ENCODE data around the gene IFT122.
"Not testable (repeated sequence)": the region's sequence is repeated elsewhere in the genome, so short reads cannot be mapped to it uniquely, and the experiment has no call there.

The IFT122 gene

DNA sequence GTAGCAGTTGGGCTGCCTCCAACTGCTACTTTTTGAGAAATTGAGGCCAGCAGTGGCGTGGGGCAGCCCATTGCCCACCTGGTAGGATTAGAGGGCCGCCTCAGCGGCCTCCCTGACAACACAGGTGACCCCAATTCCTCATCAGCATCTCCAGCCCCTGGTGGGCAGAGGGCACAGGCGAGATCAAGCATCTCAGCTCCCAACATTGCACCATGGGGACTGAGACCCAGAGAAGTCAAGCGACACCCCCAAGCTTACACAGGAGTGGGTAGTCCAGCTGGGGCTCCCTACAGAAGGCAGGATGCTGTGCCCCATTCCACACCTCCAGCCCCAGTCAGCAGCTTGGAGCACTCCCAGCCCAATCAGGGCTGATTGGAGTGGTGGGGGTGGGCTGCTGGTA, 102.7 kb downstream of the IFT122 start:
- DNase-seq = no peak

DNA sequence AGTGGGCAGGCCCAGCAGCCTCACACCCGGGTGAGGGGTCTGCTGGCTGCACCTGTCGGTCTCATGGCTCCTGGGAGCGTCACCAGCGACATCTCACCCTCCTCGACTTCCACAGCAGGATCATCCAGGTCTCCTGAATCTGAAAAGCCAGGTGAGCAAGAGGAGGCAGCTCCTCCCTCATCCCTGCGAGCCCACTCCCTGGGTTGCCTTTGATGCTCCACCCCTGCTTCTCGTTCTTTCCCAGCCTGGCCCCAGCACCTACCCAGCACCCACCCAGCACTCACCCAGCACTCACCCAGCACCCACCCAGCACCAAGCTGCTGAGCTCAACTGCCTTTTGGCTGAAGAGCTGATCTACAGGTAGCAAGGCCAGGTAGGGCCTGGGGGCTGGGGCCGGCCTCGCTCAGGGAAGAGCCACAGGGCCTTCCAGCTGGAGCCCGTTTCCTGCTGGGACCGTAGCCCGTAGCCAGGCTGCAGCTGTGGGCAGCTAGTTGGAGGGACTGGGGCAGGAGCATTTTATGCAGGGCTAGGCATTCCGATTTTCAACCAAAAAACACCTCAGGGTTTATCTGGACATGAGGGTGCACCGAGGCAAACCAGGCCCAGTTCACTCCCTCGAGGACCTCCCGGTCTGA, 103.2 kb downstream of the IFT122 start, which contains the start of gene H1-8:
Gene H1-8, plus strand, starts transcription at position 20 of the 635 bp plus-strand sequence. Its CDS starts 44 bp downstream, at position 64.
- DNase-seq = no peak

DNA sequence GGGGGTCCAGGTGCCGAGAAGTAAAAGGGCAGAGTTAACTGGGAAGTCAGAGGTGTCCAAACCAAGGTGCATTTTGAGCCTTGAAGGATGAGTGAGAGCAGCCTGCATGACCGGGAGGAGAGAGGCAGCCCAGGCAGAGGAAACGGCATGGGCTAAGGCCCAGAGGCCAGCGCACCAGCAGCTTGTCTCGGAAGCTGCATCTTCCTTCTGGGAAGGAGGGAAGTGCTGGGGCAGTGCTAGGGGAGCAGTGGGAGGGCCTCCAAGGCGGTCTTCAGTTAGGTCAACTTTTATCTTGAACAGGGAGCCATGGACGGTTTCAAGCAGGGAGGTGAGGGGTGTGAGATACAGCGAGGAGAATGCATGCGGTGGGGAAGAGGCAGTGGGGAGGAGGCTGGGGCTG, 104.0 kb downstream of the IFT122 start:
- no peak for DNase-seq

DNA sequence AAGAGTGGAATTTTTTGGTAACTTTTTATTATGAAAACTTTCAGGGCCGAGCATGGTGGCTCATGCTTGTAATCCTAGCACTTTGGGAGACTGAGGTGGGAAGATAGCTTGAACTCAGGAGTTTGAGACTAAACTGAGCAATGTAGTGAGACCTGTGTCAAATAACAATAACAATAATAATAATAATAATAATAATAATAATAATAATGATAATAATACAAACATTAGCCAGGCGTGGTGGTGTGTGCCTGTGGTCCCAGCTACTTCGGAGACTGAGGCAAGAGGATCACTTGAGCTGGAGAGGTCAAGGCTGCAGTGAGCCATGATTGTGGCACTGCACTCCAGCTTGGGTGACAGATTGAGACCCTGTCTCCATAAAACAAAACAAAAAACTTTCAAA, 105.9 kb downstream of the IFT122 start:
- not testable (repeated sequence) for DNase-seq

DNA sequence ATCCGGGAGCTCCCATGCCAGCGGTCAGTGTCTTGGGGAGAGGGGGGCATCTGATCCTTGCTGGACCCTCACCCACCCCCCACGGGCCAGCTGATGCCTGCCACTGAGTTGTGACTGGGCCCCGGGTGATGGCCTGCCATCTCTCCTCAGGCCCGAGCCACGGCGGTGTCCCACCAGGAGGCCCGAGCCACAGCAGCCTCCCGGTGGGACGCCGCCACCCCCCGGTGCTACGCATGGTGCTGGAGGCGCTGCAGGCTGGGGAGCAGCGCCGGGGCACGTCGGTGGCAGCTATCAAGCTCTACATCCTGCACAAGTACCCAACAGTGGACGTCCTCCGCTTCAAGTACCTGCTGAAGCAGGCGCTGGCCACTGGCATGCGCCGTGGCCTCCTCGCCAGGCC, 107.2 kb downstream of the IFT122 start:
- no peak for DNase-seq

DNA sequence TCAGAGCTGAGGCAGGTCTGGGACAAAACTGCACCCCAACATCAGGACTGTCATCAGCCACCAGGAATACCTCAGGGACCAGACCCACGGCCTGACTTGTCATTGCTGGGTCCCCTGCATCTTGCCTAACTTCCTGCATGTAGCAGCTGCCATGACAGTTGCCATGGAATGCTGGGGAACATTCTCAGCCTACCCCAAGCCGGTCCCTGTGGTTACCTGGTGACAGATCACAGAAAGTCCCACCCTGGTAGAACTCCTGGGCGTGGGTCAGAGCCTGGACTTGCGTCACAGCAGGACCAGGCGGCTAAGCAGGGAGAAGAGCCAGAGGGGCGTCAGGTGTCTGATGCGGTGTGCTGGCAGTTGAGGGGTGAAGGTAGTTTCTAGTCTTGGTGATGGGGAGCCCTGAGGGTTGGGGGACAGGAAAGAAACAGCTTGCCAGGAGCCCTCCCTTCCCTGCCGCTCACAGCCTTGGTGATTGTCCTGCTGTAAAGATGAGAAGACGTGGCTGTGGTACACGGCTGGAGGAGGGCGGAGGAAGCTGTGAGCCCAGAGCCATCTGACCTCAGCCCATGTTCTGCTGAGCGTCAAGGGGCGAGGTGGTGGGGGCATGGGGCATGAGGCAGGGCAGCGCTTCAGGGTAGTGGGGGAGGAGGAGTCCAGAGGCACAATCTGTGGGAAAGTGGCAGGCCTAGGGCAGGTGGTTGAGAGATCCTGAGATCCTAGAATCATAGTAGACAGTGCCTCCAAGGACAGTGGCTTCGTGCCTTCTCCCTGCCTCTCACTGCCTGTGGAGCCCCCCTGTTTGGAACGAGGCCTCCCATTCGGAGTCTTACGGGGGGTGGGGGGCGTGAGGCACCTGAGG, 108.3 kb downstream of the IFT122 start:
- DNase-seq = no peak

DNA sequence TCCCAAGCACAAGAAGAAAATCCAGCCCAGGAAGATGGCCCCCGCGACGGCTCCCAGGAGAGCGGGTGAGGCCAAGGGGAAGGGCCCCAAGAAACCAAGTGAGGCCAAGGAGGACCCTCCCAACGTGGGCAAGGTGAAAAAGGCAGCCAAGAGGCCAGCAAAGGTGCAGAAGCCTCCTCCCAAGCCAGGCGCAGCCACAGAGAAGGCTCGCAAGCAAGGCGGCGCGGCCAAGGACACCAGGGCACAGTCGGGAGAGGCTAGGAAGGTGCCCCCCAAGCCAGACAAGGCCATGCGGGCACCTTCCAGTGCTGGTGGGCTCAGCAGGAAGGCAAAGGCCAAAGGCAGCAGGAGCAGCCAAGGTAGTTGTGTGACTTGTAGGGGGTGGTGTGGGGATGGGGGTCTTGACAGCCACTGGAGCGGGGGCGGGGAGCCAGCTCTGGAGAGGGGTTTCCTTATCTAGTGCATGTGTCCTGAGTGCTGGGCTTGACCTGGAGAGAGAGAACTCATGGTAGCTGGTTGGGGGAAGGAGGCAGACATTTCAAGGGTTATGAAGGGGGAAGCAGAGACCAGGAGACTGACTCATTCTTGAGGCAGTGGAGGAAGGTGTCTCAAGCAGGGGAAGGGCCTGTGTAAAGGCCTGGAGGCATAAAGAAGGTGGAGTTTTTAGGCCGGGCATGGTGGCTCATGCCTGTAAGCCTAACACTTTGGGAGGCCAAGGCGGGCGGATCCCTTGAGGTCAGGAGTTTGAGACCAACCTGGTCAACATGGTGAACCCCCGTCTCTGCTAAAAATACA, 109.2 kb downstream of the IFT122 start:
- DNase-seq = no peak

DNA sequence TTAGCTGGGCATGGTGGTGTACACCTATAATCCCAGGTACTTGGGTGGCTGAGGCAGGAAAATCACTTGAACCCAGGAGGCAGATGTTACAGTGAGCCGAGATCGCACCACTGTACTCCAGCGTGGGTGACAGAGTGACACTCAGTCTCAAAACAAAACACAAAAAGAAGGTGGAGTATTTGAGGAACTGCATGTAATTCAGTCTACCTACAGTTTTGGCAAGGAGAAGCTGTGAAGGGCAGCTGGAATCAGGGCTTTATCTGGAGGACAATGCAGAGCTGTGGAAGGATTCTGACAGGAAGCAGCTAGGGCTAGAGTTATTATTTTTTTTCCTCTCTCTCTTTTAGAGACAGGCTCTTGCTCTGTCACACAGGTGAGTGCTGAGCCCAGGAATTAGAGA, 109.8 kb downstream of the IFT122 start:
- no peak for DNase-seq

DNA sequence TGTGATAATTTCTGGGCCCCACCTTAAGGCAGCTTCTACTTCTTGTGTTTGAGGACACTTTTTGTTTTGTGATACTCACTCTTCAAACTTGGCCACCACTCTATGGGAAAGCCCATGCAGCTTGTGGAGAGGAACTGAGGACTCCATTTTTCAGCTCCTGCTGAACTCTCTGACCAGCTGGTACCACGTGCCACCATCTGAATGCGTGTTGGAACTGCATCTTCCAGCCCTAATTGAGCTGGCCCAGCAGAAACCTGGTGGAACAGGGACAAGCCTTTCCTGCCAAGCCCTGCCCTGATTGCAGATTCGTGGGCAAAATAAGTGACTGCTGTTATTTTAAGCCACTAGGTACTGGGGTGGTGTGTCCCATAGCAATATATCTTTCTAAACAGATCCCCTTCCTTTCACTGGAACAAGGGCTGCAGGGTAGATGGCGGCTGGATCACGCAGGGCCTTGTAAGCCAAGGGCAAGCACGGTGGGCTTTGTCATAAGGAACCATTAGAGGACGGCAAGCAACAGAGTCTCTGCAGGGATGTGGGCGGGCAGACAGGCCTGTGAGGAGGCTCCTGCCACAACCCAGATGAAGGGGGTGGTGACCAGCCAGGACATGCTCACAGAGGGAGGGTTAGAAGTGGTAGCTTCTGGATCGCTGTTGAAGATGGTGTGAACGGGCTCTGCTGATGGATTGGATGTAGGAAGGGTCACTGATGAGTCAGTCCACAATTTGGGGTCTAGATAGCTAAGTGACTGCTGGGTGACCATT, 112.4 kb downstream of the IFT122 start:
- no peak for DNase-seq

DNA sequence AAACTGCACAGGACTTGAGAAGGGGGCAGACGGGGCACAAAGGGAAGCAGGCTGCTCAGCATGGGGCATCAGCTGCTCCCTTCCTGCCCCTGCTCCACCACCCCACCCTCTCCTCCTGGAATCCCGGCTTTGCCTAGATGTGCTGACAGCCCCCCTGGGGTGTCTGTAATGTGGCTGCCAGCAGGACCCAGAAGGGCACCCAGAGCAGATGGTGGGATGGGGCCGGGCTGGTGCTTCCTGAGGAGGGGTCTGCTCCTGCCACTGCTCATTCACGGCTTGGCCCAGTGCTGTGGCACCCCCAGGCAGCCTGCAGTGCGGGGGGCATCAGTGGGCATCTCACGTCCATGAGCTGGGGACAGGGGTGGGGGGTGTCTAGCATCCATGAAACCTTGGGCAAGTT, 113.1 kb downstream of the IFT122 start:
- peak; percentile 20 for DNase-seq

DNA sequence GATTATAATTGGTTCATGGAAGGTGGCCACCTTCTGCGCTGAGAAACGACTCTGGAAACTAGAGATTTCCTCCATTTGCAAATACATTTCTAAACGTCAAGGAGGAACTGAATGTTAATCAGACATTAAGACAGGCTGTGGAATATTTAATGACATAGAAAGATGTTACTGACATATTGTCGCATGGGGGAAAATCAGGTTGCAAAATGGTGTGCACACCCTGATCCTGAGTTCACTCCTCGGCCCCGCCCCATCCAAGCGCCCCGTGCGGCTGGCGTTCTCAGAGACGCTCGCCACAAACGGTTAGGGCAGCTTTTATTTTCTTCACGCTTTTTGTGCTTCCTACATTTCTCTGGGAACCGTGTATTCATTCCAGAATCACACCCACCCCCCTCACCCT, 113.7 kb downstream of the IFT122 start:
- no peak for DNase-seq

DNA sequence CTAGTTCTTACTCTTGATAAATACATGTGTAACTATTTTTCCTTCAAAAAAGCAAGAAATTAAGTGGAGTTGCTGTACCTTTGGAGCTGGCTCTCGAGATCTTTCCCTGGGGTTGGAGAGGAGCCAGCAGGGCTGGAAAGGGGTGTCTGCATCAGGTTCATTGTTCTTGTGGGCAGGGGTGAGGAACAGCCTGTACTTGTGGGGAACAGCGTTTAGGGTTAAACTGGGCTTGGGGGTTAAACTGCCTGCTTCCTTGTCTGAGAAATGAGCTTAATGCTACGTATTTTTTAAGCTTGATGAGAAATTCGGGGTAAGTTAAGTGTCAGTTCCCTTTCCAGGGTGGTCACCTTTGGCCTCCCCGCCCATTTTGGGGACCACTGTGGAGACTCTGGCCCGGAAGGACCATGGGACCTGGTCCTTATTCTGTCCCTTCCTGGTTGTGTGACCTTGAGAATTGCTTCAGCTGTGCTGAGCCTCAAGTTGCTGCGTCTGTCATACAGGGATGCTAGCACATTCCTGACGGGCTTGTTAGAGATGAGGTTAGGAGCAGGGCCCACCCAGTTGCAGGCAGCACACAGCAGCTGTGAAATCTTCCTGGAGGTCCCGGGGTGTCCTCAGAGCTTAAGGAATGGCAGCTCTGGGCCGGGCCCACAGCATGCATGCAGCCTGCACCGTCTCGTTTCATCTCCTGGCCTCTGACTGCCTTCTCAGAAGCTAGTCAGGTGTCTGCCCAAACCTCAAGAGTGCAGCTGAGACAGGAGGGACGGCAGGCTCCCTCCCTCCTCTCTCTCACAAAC, 114.5 kb downstream of the IFT122 start:
- no peak for DNase-seq

DNA sequence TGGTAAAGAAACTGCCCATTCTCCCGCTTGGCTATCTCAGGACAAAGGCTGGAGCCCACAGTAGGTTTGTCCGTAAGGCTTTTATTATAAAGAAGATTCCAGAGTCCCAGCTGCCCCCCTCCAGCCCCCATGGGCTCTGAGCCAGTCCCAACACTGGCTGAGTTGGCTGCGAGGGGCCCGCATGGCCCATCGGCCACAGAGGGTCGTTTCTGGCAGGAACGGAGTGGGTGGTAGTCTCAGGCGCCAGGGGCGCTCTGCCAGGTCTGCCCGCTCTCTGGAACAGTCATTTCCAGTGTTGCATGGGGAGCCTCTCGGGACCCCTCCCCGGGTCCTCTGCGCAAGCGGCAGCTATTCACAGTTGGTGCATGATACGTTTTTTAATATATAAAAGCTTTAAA, 115.1 kb downstream of the IFT122 start:
- DNase-seq = no peak

DNA sequence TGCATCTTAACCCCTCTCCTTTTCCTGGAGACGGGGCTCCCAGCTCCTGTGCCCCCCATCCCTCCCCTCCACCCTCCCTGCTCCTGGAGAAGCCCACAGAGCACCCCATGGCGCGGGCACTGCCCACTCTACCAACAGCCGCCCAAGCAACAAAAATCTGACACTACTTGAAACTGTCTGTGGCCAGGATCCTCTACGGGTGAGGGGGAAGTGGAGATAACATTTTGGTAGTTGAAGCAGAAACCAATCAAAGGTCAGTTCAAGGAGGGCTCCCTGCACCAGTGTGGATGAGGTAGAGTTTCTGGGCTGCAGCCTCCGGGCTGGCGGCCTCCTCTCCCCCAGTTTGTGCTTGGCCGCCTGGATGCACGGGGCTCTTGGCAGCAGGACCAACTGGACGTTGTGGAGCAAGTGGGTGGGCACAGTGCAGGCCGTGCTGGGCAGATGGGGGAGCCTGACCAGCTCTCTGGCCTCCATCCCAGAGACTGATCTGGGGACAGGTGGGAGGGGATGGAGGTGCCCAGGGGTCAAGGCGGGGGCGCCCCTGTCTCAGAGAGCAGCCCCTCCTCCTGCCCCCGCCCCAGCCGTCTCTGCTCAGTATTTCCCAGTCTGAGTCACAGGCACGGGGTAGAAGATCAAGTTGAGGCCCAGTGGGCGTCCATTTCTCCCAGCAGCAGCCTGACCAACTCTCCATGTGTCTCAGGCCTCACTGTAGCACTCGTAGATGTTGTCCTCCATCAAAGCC, 115.8 kb downstream of the IFT122 start:
- DNase-seq = no peak

DNA sequence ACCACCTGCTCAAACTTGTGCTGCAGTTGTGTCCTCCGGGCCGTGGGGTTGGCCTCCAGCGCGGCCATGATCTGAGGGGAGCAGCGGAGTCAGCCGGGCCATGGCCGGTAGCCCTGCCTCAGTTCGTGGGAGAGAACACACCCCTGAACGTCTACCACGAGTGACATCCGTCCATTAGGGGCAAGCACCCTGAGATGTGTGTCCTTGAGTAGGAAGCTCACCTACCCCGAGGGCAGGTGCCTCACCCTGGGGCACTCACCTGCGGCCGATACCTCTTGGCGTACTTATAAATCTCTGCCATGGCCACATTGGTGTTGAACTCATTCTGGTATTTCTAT, 116.3 kb downstream of the IFT122 start:
- no peak for DNase-seq

DNA sequence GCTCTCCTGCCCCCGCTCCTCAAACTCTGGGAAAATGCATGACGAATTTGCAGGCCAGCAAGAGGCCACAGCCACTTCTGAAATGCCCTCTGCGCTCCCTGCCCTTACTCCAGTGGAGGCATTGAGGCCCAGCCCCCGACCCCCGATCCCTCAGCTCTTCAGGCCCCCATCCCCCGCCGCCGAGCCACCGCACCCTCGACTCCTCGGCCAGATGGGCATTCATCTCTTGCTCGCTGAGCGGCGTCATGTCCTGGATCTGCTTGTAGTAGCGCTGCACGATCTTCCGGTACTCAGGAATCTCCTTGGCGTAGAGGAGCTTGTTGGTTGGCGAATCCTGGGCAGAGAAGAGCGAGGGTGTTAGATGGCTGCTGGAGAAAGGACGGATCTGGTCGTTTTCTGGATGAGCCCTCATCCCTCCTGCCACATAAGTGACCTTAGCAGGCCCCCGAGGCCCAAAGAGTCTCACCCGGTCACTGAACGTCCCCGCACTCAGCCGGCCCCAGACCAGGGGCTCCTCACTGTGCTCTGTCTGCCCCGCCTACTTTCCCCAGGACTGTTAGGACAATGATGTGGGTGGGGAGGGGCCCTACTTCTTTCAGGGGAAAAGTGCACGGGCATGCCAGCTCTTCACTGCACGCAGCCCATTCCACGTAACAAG, 117.0 kb downstream of the IFT122 start:
- no peak for DNase-seq

DNA sequence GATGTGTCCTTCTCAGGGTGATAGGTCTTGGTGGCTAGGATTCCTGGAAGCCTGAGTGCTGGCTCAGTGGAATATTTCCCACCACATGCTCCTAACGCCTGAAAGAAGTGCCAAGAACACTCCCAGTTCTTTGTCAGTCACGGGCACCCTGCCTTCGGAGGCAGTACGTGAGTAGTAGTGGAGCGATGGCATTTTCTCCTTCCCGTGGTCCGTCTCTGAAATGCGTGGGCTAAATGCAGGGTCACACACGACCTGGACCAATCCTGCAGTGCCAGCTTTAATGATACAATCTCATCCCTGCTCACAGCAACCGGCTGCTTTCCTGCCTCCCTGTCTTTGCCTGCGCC, 117.5 kb downstream of the IFT122 start:
- DNase-seq = no peak

DNA sequence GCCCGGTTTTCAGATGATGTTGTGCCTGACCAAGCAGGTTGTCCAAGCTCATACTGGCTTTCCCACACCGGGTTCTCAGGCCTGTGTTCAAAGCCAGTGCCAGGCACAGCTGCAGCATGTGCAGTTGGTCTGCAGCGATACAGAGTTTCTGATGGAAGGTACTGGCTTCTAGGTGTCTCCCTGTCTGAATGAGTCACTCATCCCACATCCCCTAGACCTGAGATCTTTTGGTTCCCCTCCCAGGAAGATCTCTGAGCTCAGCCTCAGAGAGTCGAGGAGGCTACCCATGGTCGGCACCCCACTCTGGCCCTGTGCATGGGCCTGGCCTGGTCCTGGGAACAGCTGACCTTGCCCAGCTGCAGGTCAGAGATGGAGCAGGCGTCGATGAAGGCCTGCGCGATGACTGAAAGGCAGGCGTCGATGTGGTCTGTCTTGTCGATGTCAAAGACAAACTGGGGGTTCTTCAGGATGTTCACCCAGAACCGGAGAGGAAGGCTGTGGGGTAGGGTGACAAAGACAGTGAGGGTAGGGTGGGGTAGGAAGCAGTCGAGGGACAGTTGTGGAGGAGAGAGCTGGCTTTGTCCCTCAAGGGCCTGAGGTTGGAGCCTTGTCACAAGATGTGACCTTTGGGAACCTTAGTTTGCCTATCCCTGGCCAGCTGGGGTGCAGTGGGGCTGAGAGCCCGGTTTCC, 118.2 kb downstream of the IFT122 start:
- no peak for DNase-seq

DNA sequence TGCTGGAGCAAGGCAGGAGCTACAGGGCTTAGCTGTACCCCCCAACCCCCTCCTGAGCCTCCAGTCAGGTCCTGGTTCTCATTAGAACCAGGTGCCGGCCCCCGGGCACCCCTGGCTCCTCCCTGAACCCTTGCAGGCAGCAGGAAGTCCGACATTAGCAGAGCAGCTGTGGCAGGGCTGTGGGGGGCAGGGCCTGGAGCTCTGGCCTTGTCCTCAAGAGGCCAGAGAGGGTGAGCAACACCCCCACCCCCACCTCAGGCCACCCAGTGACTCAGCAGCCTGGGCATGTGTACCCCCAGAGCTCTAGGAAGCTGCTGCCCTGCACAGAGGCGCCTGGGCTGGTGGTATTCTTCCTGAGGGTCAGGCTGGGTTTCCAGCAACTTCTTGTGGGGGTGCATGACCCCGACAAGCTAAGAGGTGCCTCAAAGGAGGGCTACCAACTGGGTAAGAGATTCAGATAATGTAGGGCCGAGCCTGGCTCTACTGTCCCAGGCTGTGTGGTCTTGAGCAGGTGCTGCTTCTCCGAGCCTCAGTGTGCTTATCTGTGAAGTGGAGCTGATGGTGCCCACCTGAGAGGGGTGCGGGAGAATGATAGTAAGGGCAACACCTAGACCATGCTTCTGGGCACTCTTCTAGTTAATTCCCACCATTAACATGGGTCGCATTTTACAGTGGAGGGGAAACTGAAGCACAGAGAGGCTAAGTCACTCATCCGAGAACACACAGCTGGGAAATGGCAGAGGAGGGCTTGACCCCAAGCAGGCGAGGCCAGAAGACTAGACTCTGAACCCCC, 118.9 kb downstream of the IFT122 start:
- no peak for DNase-seq

All from NCI-H345 (cell line).